Upper lobe of left lung (tissue), 4 donors: Measurements from ENCODE around the gene ARL2.

Experiments
- CTCF ChIP-seq, 6 experiments: fragments of 450-650 bp in 4 of 6; fragments of 200-600 bp in 2 of 6; sonication (generic) in 2 of 6; IDR thresholded peaks; one replicate each; pipeline ENCODE4 v1.5.1; 2016 to 2019; ENCODE audit warnings: antibody characterized with exemption in 6 of 6
- EP300 ChIP-seq, 4 donors: sonication (generic); formaldehyde crosslinking; IDR thresholded peaks; one replicate each; pipeline ENCODE4 v1.5.1; 2017; ENCODE audit warnings: antibody characterized with exemption in 4 of 4, control low read depth in 2 of 4
- POLR2A ChIP-seq, 4 donors: fragments of 450-650 bp; IDR thresholded peaks; one replicate each; pipeline ENCODE4 v1.5.1; 2016 to 2017; ENCODE audit warnings: antibody characterized with exemption in 4 of 4, mild to moderate bottlenecking in 2 of 4
- POLR2AphosphoS5 ChIP-seq, 2 donors: sonication (generic); formaldehyde crosslinking; IDR thresholded peaks; one replicate each; pipeline ENCODE4 v1.5.1; 2017; ENCODE audit warnings: antibody characterized with exemption in 2 of 2

- no peak for TF ChIP-seq EP300 (IDR thresholded peaks at IDR 0.05)
- TF ChIP-seq CTCF (IDR thresholded peaks at IDR 0.05), result no peak
- no peak for TF ChIP-seq POLR2AphosphoS5 (IDR thresholded peaks at IDR 0.05)
- TF ChIP-seq POLR2A (IDR thresholded peaks at IDR 0.05), result no peak
Observed at GRCh38 chr11:65047581-65048422, 33.8 kb downstream of the ARL2 start.
